ENCODE data around the gene MAB21L3.

Gene MAB21L3

GRCh38 chr1:116112388-116113140, 1.4 kb downstream of the MAB21L3 start:
- no peak for DNase-seq

- DNase-seq: no peak
Observed at GRCh38 chr1:116113615-116114014, 2.4 kb downstream of the MAB21L3 start.

GRCh38 chr1:116115476-116116439, 4.6 kb downstream of the MAB21L3 start:
- DNase-seq: no peak

- no peak for DNase-seq
Observed at GRCh38 chr1:116118471-116118870, 7.3 kb downstream of the MAB21L3 start.

- DNase-seq: no peak
Observed at GRCh38 chr1:116119876-116120275, 8.7 kb downstream of the MAB21L3 start.

- no peak for DNase-seq
Observed at GRCh38 chr1:116122955-116123757, 12.0 kb downstream of the MAB21L3 start.

GRCh38 chr1:116123837-116124533, 12.8 kb downstream of the MAB21L3 start:
- DNase-seq: no peak

GRCh38 chr1:116125758-116126157, 14.6 kb downstream of the MAB21L3 start:
- DNase-seq: no peak

GRCh38 chr1:116126281-116126680, 15.1 kb downstream of the MAB21L3 start:
- DNase-seq: peak; percentile 3

GRCh38 chr1:116127123-116127847, 16.1 kb downstream of the MAB21L3 start:
- no peak for DNase-seq

GRCh38 chr1:116127848-116128540, 16.8 kb downstream of the MAB21L3 start:
- DNase-seq: no peak

GRCh38 chr1:116128664-116129063, 17.5 kb downstream of the MAB21L3 start:
- no peak for DNase-seq

- DNase-seq: no peak
Observed at GRCh38 chr1:116129537-116129936, 18.3 kb downstream of the MAB21L3 start.

- DNase-seq: no peak
Observed at GRCh38 chr1:116130356-116130755, 19.2 kb downstream of the MAB21L3 start.

GRCh38 chr1:116131170-116131569, 20.0 kb downstream of the MAB21L3 start:
- DNase-seq: no peak

- DNase-seq: no peak
Observed at GRCh38 chr1:116131866-116132605, 20.8 kb downstream of the MAB21L3 start.

- no peak for DNase-seq
Observed at GRCh38 chr1:116133696-116134475, 22.7 kb downstream of the MAB21L3 start.

- no peak for DNase-seq
Observed at GRCh38 chr1:116134476-116134773, 23.2 kb downstream of the MAB21L3 start.

GRCh38 chr1:116138277-116138792, 27.1 kb downstream of the MAB21L3 start:
- DNase-seq: no peak

Measured in CD4-positive, alpha-beta T cell treated with Interleukin-12 subunit alpha and Interleukin-12 subunit beta, for 1 hour (primary cell).